Adrenal gland (tissue), 5 donors: Measurements from ENCODE around the gene ACD.

Experiments
- POLR2A ChIP-seq, 2 donors: fragments of 450-650 bp; IDR thresholded peaks; one replicate each; pipeline ENCODE4 v1.6.1; 2017; ENCODE audit warnings: antibody characterized with exemption in 2 of 2, mild to moderate bottlenecking in 2 of 2, moderate library complexity in 1 of 2
- TF ChIP-seq, protein P1 (sequence below), 6 experiments: fragments of 450-650 bp in 4 of 6; fragments of 200-600 bp in 2 of 6; sonication (generic) in 1 of 6; IDR thresholded peaks; 1 replicate in 5 of 6; 2 replicates in 1 of 6; pipeline versions ENCODE4 v1.5.1 to v1.8.0; 2016 to 2021; ENCODE audit warnings: antibody characterized with exemption in 6 of 6, mild to moderate bottlenecking in 2 of 6, moderate library complexity in 1 of 6
- donor health status: DM: no; HTN: no; CAD: no.

- TF ChIP-seq, protein P1, sequence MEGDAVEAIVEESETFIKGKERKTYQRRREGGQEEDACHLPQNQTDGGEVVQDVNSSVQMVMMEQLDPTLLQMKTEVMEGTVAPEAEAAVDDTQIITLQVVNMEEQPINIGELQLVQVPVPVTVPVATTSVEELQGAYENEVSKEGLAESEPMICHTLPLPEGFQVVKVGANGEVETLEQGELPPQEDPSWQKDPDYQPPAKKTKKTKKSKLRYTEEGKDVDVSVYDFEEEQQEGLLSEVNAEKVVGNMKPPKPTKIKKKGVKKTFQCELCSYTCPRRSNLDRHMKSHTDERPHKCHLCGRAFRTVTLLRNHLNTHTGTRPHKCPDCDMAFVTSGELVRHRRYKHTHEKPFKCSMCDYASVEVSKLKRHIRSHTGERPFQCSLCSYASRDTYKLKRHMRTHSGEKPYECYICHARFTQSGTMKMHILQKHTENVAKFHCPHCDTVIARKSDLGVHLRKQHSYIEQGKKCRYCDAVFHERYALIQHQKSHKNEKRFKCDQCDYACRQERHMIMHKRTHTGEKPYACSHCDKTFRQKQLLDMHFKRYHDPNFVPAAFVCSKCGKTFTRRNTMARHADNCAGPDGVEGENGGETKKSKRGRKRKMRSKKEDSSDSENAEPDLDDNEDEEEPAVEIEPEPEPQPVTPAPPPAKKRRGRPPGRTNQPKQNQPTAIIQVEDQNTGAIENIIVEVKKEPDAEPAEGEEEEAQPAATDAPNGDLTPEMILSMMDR (IDR thresholded peaks at IDR 0.05) = no peak
- no peak for TF ChIP-seq POLR2A (IDR thresholded peaks at IDR 0.05)
Measured at GRCh38 chr16:67648088-67648763, 11.8 kb downstream of the ACD start.
